IPS DF 4.7 (cell line): Measurements from ENCODE around the gene PADI4.

ENCODE experiments used
- DNase-seq: peaks from one replicate; pipeline ENCODE4 v3.0.0-alpha.2; 2013; ENCODE audit warnings: low spot score; ENCODE audit errors: extremely low read depth

PADI4 gene, protein sequence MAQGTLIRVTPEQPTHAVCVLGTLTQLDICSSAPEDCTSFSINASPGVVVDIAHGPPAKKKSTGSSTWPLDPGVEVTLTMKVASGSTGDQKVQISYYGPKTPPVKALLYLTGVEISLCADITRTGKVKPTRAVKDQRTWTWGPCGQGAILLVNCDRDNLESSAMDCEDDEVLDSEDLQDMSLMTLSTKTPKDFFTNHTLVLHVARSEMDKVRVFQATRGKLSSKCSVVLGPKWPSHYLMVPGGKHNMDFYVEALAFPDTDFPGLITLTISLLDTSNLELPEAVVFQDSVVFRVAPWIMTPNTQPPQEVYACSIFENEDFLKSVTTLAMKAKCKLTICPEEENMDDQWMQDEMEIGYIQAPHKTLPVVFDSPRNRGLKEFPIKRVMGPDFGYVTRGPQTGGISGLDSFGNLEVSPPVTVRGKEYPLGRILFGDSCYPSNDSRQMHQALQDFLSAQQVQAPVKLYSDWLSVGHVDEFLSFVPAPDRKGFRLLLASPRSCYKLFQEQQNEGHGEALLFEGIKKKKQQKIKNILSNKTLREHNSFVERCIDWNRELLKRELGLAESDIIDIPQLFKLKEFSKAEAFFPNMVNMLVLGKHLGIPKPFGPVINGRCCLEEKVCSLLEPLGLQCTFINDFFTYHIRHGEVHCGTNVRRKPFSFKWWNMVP

DNA sequence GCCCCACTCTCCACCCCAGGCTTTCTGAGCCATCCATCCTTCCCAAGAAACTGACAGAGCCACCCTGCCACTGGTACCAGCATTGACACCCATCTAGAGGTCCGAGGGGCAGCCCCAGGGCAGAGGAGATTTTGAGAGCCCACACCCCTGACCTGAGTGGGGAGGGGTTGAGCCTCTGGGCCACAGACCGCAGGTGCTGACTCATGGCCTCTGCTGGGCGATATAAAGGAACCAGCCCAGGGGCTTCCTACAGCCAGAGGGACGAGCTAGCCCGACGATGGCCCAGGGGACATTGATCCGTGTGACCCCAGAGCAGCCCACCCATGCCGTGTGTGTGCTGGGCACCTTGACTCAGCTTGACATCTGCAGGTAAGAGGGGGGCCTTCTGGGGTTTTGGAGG, at the start of gene PADI4:
Gene PADI4 (plus strand): TSS at position 252 of the 400 bp plus-strand sequence. CDS start 26 bp downstream, at position 278.
- no peak for DNase-seq

DNA sequence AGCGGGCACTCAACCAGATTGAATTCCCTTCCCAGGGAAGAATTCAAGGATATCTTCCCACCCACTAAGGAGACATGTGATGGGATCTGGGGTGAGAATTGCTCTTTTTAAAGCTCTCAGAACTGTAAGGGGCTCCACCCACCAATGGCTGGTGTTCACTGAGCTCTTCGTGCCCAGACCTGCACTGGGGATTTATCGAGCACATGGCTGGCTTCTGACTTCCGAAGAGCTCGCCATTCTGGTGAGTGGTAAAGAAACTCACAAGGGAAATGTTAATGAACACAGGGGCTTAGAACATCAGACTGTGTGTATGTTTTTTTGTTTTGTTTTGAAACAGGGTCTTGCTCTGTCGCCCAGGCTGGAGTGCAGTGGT, 49.3 kb upstream of the PADI4 start:
- DNase-seq, result no peak

DNA sequence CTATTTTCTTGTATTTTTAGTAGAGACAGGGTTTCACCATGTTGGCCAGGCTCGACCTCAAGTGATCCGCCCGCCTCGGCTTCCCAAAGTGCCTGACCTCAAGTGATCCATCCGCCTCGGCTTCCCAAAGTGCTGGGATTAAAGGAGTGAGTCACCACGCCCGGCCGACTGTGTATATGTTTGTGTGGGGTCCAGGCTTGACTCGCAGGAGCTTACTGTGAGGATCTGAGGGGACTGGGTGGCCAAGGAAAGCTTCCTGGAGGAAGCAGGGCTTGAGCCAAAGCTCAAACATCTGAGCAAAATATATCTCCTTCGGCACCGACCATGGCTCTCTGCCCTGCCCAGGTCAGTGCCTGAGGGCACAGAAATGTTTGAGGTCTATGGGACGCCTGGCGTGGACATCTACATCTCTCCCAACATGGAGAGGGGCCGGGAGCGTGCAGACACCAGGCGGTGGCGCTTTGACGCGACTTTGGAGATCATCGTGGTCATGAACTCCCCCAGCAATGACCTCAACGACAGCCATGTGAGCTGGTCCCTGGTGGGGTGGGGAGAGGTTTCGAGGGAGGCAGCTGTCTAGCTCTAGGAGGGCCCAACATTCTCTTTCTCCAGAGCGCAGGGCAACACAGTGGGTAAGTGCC, 48.6 kb upstream of the PADI4 start:
- no peak for DNase-seq

DNA sequence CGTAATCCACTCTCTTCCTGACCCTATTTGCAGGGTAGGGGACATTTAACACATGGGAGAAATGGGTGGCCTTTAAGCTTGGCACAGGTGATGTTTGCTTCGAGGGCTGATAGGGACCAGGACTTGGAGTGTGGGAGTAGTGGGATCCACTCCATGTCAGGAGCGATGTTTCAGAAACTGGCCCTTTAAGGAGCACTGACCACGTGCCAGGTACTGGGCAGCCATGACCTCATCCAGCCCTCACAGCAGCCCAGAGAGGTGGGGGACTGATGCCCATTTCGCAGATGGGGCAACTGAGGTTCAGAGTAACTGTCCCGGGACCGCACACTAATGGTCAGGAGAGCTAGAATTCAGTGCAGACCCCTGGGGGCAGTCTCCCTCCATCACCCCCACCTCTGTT, 47.7 kb upstream of the PADI4 start:
- DNase-seq, result no peak

DNA sequence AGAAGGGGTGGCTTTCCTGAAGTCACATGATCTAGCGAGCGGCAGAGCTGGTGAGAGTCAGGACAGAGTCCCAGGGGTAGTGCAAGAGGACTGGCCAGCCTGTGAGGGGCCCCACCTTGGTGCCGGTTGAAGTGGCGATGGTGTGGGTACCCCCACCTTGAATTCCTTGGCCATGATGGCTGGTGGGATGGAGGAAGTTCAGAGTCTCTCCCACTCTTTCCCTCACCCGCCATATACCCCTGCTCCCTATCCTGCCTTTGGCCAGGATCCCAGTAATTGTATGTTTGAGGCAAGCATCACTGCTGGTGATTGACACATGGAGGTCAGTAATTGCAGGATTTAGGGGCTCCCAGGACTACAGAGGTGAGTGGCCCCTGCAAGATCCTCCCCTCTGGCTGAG, 47.3 kb upstream of the PADI4 start:
- no peak for DNase-seq

DNA sequence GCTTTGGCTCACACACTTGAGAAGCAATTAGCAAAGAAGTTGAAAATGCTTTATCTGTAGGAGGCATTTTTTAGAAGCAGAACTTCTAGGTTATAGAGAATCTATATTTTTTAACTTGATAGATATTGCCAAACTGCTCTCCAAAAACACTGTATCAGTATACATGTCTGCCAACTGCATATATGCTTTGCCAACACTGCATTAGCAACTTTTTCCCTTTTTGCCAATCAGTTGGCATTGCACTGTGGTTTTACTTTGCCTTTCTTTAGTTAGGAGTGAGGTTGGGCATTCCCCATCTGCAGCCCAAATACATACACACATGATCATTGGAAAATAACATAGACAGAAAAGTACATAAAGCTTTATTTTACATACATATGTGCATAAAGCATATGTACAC, 44.1 kb upstream of the PADI4 start:
- DNase-seq, result no peak

DNA sequence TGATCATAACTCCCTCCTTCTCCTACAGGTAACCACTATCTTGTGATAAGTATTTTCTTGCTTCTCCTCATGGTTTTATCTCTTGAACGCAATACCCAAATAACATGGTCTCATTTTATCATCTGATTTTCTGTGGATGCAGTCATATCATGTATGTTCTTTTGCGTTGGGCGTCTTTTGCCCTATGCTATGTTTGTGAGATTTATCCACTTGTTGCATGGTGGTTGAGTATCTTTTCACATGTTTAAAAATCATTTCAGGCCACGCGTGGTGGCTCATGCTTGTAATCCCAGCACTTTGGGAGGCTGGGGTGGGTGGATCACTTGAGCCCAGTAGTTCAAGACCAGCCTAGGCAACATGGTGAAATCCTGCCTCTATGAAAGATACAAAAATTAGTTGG, 43.5 kb upstream of the PADI4 start:
- DNase-seq, result no peak

DNA sequence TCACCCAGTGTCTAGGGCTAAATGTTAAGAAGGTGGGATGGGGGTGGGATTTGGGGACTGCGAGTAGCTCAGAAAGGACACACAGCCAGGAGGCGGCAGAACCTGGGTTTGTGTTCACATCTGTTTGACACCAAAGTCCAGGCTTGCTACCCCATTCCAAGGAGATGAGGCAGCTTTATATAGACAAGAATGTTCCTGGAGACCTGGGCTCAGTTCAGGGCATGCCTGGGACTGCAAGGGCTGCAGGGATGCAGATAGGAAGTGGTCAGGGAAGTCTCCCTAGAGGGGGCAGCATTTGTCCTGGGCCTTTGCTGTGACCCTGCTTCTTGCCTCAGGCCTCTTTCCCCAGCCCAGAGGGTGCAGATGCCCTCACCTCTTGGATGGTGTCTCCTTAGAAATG, 42.8 kb upstream of the PADI4 start:
- no peak for DNase-seq

DNA sequence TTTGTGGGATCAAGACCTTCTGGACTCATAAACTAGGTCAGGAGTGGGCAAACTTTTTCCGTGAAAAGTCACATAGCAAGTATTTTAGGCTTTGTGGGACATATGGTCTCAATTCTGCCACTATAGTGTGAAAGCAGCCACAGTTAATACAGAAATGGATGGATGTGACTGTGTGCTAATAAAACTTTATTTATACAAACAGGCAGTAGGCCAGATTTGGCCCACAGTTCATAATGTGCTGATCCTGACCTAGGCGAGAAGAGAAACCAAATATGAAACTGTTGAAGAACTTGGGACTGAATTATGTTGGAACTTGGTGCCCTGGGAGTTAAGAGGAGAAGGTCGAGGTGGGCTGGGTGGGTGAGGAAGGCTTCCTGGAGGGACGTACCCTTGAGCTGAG, 42.0 kb upstream of the PADI4 start:
- no peak for DNase-seq

DNA sequence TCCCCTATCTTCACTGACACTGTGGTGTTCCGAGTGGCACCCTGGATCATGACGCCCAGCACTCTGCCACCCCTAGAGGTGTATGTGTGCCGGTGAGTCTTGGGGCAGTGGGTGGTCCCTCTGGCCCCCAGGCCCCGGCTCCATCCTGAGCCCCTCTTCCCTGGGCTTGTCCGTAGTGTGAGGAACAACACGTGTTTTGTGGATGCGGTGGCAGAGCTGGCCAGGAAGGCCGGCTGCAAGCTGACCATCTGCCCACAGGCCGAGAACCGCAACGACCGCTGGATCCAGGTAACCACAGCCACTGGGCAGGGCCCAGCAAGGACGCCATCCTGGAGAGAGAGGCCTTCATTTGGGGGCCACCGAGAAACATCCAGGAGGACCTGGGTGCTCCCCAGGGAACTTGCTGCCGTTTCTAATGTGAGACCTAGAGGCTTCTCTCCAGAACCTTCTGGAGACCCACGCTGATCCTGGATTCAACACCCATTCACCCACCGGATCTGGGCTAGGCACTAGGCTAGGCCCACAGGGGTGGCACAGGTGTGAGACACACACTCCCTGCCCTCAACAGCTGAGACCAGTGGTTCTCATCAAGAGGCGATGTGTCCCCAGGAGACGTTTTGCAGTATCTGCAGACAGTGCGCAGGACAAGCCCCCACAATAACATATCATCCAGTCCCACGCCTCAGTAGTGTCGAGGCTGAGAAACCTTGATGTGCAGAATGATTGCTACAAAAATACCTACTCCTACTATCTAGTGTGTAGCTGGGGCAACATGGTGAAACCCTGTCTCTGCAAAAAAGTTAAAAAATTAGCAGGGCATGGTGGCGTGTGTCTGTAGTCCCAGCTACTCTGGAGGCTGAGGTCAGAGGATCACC, 36.9 kb upstream of the PADI4 start:
- no peak for DNase-seq

DNA sequence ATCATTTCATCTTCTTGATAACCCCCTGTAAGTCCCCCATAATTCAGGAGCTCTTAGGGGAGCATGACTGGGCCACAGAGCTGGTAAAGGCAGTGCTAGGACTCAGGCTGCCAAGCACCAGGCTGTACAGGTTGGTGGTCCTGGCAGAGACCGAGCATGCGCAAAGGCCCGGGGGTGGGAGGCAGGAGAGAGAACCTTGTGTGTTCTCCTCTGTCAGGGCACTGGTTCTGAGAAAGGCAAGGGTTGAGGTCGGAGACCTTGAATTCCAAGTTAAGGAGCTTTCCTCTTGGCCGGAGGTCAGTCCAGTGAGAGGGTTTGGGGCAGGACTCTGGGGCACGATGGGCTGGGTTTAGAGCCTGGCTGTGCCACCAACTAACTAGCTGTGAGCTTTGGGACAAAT, 35.9 kb upstream of the PADI4 start:
- DNase-seq, result no peak

DNA sequence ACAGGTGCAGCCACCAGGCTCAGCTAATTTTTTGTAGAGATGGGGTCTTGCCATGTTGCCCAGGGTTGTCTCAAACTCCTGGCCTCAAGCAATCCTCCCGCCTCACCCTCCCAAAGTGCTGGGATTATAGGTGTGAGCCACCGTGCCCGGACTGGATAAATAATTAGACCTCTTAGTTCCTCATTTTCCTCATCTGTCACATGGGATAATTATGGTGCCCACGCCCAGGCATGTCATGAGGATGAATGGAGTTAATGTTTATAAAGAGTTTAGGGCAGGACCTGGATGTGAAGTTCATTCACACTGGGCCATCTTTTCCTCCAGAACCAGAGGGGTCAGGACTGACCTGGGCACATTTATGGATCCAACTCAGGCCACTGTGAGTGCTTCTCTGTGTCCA, 35.4 kb upstream of the PADI4 start:
- no peak for DNase-seq

DNA sequence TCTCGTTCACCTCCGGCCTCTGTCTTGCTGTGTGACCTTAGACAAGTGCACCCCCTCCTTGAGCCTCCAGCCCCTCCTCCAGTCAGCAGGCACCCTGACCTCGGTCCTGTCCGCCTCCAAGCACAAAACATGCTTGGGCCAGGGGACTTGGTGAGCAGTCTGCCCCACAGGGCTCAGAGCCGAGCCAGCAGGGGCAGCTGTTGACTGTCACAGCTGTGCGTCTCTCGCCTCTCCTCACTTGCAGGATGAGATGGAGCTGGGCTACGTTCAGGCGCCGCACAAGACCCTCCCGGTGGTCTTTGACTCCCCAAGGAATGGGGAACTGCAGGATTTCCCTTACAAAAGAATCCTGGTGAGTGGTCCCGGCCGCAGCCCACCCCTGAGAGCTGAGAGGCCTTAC, 34.9 kb upstream of the PADI4 start:
- DNase-seq, result no peak

DNA sequence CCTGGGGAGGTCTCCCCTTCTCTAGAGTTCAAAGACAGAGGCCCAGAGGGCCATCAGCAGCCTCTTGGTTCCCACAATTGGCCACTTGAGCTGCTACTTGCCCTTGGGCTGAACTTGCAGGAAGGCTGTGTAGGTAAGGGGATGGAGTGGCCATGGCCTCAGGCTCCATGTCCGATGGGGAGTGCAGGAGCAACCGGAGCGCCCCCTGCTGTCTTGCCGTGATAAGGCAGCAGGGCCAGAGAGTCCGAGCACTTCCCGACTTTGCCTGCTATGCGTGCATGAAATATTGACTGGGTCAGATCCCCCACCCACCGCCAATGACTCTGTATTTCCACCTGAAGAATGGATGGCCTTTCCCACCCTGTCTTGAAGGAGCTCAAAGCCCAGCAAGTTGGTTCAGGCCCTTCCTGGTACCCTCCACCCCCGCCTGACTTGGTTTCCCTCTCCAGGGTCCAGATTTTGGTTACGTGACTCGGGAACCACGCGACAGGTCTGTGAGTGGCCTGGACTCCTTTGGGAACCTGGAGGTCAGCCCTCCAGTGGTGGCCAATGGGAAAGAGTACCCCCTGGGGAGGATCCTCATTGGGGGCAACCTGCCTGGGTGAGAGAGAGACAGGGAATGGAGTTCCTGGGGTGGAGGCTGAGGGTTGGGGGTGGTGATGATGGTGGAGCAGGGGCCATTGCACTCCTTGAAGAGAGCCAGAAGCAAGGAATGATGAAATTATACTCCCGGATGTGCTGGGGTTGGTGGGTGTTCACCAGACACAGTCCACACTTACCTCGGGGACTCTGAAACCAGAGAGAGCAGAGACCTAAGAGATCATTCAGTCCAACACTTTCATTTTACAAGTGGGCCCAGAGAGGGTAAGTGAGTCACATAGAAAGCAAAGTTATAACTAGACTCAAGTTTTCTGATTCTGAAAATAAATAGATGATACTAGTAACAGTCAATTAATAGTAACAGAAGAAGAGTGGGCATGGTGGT, 33.5 kb upstream of the PADI4 start:
- peak; percentile 22 for DNase-seq

DNA sequence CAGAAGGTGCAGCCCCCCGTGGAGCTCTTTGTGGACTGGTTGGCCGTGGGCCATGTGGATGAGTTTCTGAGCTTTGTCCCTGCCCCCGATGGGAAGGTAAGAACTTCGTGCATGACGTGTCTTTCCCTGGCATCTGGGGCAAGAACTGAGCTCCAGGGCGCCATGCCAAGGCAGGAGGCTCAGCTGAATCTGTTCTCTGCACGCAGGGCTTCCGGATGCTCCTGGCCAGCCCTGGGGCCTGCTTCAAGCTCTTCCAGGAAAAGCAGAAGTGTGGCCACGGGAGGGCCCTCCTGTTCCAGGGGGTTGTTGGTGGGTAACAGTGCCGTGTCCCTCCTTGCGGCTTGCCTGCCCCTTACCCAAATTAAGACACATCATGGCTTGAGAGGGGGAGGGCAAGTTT, 31.4 kb upstream of the PADI4 start:
- DNase-seq, result no peak

DNA sequence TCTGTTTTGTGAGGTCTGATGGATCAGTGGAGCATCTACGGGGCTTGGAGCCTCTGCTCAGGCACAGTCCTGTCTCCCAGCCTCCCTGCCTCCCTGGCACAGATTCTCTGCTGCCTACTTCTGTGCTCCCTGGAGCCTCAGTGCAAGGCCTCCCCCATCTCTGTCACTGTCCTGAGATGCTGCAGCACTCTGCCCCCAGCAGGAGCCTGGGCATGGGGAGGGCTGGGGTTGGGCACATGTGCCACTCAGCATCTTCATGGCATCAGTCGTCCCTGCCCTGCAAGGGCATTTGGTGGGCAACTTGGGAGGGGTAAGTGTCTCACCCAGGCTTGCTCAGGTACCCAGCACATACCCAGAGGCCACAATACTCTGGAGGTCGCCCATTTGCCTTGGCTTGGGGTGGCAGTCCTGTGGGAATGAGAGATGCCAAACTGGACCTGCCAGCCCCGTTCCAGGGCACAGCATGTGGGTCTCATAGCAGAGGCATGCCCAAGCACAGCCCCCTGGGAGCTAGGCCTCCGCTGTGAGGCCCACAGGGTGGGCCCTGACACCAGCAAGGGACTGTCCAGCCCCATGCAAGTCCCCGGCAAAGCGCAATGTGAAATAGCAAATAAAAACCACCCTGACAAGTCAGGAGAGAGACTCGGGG, 30.4 kb upstream of the PADI4 start:
- no peak for DNase-seq

DNA sequence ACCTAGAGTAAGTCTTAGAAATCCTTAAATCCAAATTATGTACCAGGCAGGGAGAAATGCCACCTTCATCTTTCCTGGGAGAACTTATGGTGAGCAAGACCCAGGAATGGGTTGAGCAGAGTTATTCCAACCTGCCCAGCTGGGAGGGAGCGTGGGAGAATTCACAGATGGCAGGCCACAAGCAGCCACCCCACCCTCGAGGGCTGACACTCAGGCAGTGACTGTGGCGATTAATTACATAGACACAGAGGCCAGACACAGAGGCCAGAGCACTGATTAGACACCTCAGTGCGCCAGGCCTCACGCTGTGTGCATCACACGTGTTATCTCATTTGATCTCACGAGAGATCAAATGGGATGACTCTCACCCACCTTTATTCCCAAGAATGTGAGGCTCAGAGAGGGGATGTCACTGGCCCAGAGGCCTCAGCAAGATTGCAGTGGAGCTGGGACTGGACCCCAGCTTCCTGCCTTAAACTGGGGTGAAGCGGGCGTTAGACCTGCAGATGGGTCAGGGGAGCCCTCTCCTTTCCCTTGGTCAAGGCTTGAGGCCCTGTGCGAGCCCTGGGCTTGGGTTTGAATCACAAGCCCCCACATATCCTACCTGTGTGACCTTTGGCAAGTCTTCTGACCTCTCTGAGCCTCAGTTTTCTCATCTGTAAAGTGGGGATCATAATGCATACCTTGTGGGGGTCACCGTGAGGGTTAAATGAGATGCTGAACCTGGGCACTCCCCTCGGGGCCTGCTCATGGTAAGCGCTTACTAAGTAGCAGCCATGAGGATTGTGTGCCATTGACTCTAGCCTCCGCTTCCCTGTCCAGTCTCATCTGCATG, 28.8 kb upstream of the PADI4 start:
- DNase-seq, result no peak

DNA sequence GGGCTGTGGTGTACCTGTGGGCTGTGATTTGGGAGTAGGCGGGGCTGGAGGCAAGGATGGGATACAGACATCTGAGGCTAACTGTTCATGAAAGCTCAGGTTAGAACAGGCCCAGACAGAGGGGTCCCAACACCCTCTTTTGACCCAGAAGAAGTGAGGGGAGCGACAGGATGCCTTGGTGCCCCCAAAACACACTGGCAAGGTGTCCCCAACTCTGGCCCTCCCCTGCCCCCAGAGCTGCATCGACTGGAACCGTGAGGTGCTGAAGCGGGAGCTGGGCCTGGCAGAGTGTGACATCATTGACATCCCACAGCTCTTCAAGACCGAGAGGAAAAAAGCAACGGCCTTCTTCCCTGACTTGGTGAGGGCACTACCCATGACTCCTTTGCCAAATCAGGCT, 27.6 kb upstream of the PADI4 start:
- DNase-seq, result no peak

DNA sequence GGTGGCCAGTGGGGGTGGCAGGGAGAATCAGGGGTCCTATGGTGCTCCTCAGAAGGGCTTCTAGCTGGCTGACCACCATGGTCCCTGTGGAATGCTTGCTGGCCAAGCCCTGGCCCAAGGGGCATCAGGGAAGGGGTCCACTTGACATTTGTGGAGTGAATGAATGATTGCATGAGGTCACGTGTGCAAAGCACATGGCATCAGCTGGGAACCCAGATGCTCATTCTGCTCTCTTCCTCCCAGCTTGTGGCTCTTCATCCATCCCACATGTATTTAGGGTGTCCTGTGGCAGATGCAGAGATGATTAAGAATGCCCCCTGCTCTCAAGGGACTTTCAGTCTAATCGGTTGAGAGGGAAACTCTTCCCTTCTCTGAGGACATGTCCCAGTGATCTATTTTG, 27.1 kb upstream of the PADI4 start:
- DNase-seq, result no peak
